Adrenal gland (tissue), 12 donors: ENCODE results near the gene SLC24A4. TPM values are rescaled to one million over a fixed set of nuclear protein-coding genes. Genes with fewer than 3 reads are reported as not detected.

Experiments used
- DNase-seq, 7 donors: peaks; one replicate each; pipeline ENCODE4 v3.0.0-alpha.2; 2019 to 2020
- H3K27ac ChIP-seq, 5 donors: fragments of 200-600 bp; sonication (generic) in 4 of 5; 1 replicate in 3 of 5; 2 replicates in 2 of 5; pipeline versions ENCODE4 v1.5.1 to v1.8.0; 2016 to 2020; ENCODE audit warnings: mild to moderate bottlenecking in 1 of 5
- H3K27me3 ChIP-seq: fragments of 200-600 bp; 2 replicates; pipeline ENCODE4 v1.8.0; 2021
- H3K36me3 ChIP-seq, 2 donors: fragments of 200-600 bp; replicated peaks in 1 of 2; 1 replicate in 1 of 2; 2 replicates in 1 of 2; pipeline versions ENCODE4 v1.5.1 to v1.8.0; 2018 to 2022
- H3K4me1 ChIP-seq, 2 donors: fragments of 200-600 bp; replicated peaks in 1 of 2; 1 replicate in 1 of 2; 2 replicates in 1 of 2; pipeline versions ENCODE4 v1.5.1 to v1.8.0; 2018 to 2021
- H3K4me3 ChIP-seq, 4 donors: fragments of 200-600 bp; sonication (generic) in 3 of 4; one replicate each; pipeline ENCODE4 v1.5.1; 2016 to 2018
- H3K9me3 ChIP-seq, 3 donors: fragments of 200-600 bp; sonication (generic) in 1 of 3; replicated peaks in 1 of 3; 1 replicate in 2 of 3; 2 replicates in 1 of 3; pipeline versions ENCODE4 v1.5.1 to v1.8.0; 2016 to 2021
- POLR2A ChIP-seq, 2 donors: fragments of 450-650 bp; IDR thresholded peaks; one replicate each; pipeline ENCODE4 v1.6.1; 2017; ENCODE audit warnings: antibody characterized with exemption in 2 of 2, mild to moderate bottlenecking in 2 of 2, moderate library complexity in 1 of 2
- WGBS, 4 donors: extraction: QIAGEN DNeasy Blood & Tissue Kit in 2 of 4; methylation state at CpG; one replicate each; pipeline versions ENCODE4 v1.1.5 to v1.1.7; 2013 to 2017; 5-methylcytosine and 5-hydroxymethylcytosine counted together
- intact Hi-C, 2 donors: fragments of 100-400 bp; cut with DNase I; formaldehyde crosslinking; loops; one replicate each; pipeline versions ENCODE4 v1.14.1 to v1.15.0; 2022 to 2023
- polyA plus RNA-seq, 3 donors: library from polyadenylated mRNA; stranded (reverse); fragments of 200-250 nt in 2 of 3; fragments of 350-450 nt in 1 of 3; fragmentation: Illumina TruSeq in 1 of 3; extraction: RNeasy Lipid Tissue Mini Kit (QIAGEN cat#74804) in 1 of 3; gene quantifications; one replicate each; pipeline ENCODE4 v1.2.3, GENCODE V29; 2013 to 2014
- total RNA-seq, 9 donors: library from RNA; depleted of rRNA in 4 of 9; stranded (reverse); fragments of >200 nt in 4 of 9; fragments of 120-200 nt in 1 of 9; fragmentation: NEBNext Ultra II Directional in 1 of 9; extraction: Animal tissue kit (Norgen Biotek cat#: 25700) in 1 of 9; gene quantifications; one replicate each; pipeline versions ENCODE4 v1.1.0 to v1.2.4, GENCODE V29; 2013 to 2023
- TF ChIP-seq, protein P1 (sequence below), 6 experiments: fragments of 450-650 bp in 4 of 6; fragments of 200-600 bp in 2 of 6; sonication (generic) in 1 of 6; IDR thresholded peaks; 1 replicate in 5 of 6; 2 replicates in 1 of 6; pipeline versions ENCODE4 v1.5.1 to v1.8.0; 2016 to 2021; ENCODE audit warnings: antibody characterized with exemption in 6 of 6, mild to moderate bottlenecking in 2 of 6, moderate library complexity in 1 of 6
- donor health status: healthy with polysubstance abuse.
- donor health status: Bipolar disorder and iron deficiency.
- donor health status: DM: yes; HTN: yes; CAD: no.
- donor health status: DM: no; HTN: no; CAD: no.
- donor health status: DM: no; HTN: no; CAD: no.
- donor health status: DM: yes; HTN: yes; CAD: no.

SLC24A4 gene
- total and polyA plus RNA-seq, 12 donors = 0.09 to 1.9 (median 0.52) TPM

DNA sequence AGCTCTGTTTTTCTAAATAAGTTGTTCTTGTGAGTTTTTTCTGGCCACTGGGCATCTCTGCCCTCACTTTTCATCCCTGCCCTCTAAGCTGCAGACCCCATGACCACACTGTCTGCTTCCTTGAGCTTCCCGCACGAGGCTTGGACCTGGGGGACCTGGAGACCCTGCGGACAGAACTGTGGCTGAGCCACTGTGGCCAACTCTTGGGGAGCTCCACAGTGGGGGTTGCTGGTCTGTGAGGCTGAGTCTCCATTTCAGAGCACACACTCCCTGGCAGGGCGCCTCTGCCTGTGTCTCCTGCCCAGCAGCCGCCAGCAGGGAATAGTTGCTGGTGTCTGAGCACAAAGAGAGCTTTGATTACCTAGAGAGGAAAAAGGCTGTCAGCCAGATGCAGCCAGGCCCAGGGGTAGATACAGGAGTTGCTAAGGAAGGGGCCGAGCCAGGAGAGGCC, 177.6 kb downstream of the SLC24A4 start:
- intact Hi-C loops = no loop called here
- H3K4me1 ChIP-seq = peaks cover 7 to 12% of the 10 kb centered on the region in 2 donors
- TF ChIP-seq, protein P1, sequence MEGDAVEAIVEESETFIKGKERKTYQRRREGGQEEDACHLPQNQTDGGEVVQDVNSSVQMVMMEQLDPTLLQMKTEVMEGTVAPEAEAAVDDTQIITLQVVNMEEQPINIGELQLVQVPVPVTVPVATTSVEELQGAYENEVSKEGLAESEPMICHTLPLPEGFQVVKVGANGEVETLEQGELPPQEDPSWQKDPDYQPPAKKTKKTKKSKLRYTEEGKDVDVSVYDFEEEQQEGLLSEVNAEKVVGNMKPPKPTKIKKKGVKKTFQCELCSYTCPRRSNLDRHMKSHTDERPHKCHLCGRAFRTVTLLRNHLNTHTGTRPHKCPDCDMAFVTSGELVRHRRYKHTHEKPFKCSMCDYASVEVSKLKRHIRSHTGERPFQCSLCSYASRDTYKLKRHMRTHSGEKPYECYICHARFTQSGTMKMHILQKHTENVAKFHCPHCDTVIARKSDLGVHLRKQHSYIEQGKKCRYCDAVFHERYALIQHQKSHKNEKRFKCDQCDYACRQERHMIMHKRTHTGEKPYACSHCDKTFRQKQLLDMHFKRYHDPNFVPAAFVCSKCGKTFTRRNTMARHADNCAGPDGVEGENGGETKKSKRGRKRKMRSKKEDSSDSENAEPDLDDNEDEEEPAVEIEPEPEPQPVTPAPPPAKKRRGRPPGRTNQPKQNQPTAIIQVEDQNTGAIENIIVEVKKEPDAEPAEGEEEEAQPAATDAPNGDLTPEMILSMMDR (IDR thresholded peaks at IDR 0.05) = no peak
- TF ChIP-seq POLR2A (IDR thresholded peaks at IDR 0.05) = no peak
- H3K27ac ChIP-seq = no peak overlapping the region
- no peaks in the 10 kb centered on the region for H3K9me3 ChIP-seq
- WGBS, 4 donors = 86 to 96% (median 88%) methylated on average over 3 to 6 of the region's 6 CpGs
- H3K36me3 ChIP-seq = no peaks in the 10 kb centered on the region
- H3K4me3 ChIP-seq = no peak overlapping the region
- peak in 1 of 7 donors; percentile 12 for DNase-seq
- no peaks in the 10 kb centered on the region for H3K27me3 ChIP-seq

DNA sequence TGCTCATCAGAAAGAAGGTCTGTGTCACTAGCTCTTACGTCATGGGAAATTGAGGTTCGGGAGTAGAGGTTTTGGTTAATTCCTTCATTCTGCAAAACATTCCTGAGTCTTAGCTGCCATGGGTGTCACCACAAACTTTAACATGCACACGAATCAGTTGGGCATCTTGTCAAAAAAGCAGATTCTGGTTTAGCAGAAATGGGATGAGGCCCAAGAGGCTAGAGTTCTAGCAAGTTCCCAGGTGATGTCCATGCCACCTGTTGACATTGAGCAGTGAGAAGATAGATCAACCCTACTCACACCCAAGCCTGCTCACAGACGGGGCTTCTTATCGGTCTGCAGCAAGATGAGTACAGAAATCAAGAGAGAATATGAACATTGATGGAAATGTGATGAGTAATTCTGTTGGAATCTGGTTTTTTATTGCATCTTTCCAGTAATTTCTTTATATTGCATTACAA, 179.0 kb downstream of the SLC24A4 start:
- Histone ChIP-seq H3K27ac (no peak overlapping the region), H3K4me1 (peaks cover 7 to 12% of the 10 kb centered on the region in 2 donors), H3K9me3 (no peaks in the 10 kb centered on the region), H3K27me3 (no peaks in the 10 kb centered on the region), H3K36me3 (no peaks in the 10 kb centered on the region), H3K4me3 (no peak overlapping the region)
- intact Hi-C loops = no loop called here
- DNase-seq = peak in 1 of 7 donors; percentile 43
- TF ChIP-seq, protein P1 (IDR thresholded peaks at IDR 0.05) = no peak
- TF ChIP-seq POLR2A (IDR thresholded peaks at IDR 0.05) = no peak
- WGBS, 4 donors = 68 to 78% (median 76%) methylated on average over 5 of the region's 5 CpGs

DNA sequence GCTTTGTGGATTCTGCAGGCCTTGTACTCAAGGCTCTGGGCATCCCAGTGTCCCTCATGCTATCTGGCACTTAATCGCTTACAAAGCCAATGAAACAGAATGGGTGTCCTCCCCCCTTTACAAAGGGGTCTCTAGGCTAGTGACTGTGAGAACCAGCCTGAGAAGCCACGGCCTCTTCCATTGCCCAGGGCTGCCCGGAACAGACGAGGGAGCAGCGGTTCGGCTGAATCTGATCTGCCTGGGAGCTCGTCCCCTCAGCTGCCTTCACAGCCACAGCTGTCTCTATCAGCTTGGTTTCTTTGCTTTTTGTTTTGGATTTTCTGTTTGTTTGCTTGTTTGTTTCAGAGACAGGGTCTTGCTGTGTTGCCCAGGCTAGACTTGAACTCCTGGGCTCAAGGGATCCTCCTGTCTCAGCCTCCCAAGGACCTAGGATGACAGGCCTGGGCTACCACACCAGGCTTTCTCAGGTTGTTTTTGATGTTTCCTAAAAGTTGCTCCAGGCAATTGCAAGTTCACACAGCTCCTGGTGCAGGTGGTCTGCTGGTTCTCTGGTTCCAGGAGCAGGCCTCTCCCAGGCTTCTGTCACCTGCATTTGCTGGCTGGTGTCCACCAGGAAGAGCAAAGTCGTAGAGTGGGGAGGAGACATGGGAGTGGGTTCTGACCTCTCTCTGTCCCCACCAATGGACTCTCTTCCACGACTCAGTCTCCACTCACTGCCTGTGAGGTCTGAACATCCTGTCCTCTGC, 179.7 kb downstream of the SLC24A4 start:
- peaks cover 7 to 12% of the 10 kb centered on the region in 2 donors for H3K4me1 ChIP-seq
- intact Hi-C loops = no loop called here
- H3K36me3 ChIP-seq = no peaks in the 10 kb centered on the region
- no peak overlapping the region for H3K4me3 ChIP-seq
- peak overlapping the region in 3 of 5 donors; percentile 45 to 73 (median 55) for H3K27ac ChIP-seq
- 81 to 92% (median 90%) methylated on average over 8 to 9 of the region's 9 CpGs for WGBS, 4 donors
- DNase-seq = peak in 2 of 7 donors; percentile 17 to 48
- H3K27me3 ChIP-seq = no peaks in the 10 kb centered on the region
- no peaks in the 10 kb centered on the region for H3K9me3 ChIP-seq
- TF ChIP-seq POLR2A (IDR thresholded peaks at IDR 0.05) = no peak
- TF ChIP-seq, protein P1 (IDR thresholded peaks at IDR 0.05) = no peak

DNA sequence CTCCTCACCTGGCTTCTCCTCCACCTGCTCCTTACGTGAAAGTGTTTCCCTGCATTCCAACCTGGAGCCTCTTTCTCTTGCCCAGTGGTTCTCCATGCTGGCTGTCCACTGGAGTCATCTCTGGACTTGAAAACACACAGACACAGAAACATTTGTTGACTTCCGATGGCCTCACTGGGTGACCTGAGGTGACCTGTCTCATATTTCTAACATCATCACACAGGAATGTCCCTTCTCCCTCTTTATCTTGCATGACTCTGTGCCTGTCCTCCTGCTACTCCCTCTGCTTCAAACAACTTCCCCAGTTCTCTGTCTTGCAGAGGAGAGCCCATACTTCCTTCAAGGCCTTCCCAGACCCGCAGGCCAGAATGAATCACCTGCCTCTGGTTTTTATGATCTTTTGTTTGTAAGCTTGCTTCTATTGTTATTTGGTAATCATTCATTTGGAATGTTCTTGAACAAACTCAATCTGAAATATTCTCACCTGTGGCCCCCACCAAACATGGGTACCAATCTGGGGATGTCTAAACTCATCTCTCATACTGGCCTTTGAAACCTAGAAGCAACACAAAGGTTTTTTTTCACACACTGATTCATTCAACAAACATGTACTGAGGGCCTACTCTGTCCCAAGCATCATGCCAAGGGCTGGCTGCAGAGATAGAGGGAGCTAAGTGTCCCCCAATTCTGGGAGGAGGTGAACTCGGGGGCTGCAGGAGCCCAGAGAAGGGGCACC, 181.0 kb downstream of the SLC24A4 start:
- H3K4me3 ChIP-seq = no peak overlapping the region
- WGBS, 4 donors = 46 to 55% (median 53%) methylated on average over 4 of the region's 4 CpGs
- peak overlapping the region; percentile 45 to 92 (median 70) for H3K27ac ChIP-seq
- no peaks in the 10 kb centered on the region for H3K9me3 ChIP-seq
- peak in 1 of 2 donors; percentile 49 for TF ChIP-seq POLR2A (IDR thresholded peaks at IDR 0.05)
- TF ChIP-seq, protein P1 (IDR thresholded peaks at IDR 0.05) = no peak
- intact Hi-C loops = no loop called here
- no peaks in the 10 kb centered on the region for H3K36me3 ChIP-seq
- peaks cover 7 to 12% of the 10 kb centered on the region in 2 donors for H3K4me1 ChIP-seq
- peak in 6 of 7 donors; percentile 65 to 87 (median 81) for DNase-seq
- H3K27me3 ChIP-seq = no peaks in the 10 kb centered on the region
